Measurements from ENCODE around the gene NT5C.

GRCh38 chr17:75151930-75152329 is 20.4 kb upstream of the NT5C start:
- TF ChIP-seq CTCF (IDR thresholded peaks at IDR 0.05) (no peak), POLR2A (IDR thresholded peaks at IDR 0.05) (no peak)
